Daoy (cell line): ENCODE measurements around the gene OSBPL2. TPM values are rescaled to one million over a fixed set of nuclear protein-coding genes. Genes with fewer than 3 reads are reported as not detected.

Experiments
- DNase-seq: peaks from one replicate; pipeline ENCODE4 v3.0.0-alpha.2; 2015; ENCODE audit warnings: low read depth
- total RNA-seq: library from RNA; depleted of rRNA; stranded (reverse); fragments of >200 nt; shearing (Covaris generic); gene quantifications from 2 replicates; pipeline ENCODE4 v1.2.3, GENCODE V29; 2014

OSBPL2 gene
- total RNA-seq, 1 experiment from 2014 or later, result 10.2 TPM

DNA sequence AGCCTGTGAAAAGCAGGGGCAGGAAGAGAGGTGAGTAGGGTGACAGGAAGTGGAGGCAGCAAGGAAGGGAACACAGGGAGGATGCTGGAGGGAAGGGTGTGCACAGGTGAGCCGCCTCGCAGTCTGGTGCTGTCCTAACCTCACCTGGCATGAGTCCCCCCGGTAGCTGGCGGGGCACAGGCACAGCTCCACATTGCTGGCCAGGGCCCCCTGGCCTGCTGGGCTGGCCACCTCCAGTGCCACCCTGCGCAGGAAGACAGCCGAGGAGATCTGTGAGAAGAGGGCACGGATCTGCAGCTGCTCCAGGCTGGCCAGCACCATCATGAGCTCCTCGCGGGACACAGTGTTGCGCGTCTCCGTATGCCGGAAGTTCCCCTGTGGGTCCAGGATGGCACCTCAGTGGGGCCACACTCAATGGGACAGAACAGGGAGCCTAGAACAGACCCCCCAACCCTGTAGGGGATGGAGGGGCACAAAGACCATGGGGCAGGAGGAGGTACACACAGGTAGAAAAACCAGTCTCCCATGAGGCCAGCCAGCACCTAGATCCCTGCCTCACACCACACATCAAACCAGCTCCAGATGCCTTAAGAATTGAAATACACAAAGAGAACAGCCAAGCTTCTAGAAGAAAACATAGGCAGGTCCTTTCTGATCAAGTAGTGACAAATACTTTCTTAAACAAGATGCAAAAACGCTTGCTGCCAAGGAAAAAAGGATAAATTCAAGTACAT, 87.0 kb downstream of the OSBPL2 start:
- no peak for DNase-seq

DNA sequence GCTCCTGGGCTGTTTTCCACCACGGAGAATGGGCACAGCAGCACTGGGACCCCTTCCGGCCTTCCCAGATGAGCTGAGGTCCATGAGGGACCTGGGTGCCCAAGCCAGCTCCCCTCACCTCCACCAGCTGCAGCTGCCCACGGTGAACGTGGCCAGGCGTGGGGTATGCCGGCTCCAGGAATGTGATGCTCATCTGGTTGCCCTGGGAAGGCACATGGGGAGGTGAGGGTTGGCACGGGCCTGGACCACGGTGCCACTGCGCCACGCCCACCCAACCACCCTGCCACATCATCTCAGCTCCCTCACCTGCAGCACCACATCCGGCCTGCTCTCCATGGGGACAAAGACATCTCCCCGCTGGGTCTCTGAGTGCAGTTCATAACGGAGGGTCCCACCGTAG, 88.2 kb downstream of the OSBPL2 start:
- DNase-seq, result no peak

DNA sequence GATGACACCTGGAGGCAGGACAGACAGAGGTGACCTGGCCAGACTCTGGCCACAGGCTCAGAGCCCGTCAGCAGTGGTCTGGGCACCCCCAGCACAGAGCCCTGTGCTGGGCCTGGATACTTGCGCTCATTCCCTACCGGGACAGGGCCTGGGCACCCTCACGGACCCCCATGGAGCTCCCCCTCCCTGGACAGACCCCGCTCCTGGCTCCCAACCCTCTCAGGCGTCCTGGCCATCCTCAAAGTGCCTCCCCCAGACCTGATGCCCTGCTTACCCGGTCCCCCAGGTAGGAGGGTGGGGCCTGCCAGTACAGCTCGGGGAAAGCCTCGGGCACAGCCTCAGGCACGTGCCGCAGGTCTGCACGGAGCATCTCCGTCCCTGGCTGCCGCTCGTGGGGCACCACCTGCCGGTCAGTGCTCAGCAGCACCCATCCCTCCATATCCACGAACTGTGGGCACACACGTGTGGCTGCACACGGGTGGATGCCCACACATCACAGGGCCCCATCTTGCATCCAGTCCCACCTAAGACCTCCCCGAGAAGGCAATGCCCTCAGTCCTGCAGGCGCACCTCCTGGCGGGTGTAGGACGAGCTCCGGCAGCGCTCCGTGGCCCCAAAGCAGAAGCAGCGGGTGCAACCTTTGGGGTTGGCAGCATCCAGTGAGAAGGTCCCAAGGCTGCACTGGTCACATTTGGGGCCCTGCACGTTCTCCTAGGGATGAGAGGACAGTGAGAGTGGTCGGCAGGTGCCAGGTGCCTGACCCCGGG, 88.8 kb downstream of the OSBPL2 start:
- no peak for DNase-seq

DNA sequence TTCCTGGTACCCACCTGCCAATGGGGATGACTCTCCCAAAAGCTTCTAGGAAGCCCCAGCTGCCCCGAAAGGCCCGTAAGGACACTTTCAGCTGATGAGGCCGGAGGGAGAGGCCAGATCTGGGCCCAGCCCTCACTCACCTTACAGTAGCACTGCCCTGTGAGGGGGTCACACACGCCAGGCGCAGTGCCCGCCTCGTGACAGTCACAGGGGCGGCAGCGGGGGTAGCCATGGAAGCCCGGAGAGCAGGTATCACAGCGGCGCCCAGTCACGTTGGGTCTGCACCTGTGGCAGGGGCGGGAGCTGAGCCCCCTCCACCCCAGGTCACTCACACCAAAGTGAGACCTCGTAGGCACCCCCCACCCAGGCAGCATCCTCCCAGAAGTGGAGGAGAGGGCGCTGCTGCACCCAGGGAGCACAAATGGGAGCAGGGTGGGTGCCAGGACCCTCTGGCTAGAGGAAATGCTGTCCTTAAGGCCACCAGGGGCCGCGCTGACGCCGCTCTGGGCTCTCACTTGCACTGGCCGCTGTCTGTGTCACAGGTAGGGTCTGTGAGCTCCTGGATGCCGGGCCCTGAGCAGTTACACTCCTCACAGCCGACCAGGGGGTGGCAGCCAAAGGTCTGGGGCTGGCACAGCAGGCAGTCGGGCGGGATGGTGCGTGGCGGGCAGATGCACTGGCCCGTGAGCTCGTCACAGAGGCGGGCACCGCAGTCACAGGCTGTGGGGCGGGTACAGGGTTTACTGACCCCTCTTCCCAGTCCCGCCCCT, 89.6 kb downstream of the OSBPL2 start:
- no peak for DNase-seq

DNA sequence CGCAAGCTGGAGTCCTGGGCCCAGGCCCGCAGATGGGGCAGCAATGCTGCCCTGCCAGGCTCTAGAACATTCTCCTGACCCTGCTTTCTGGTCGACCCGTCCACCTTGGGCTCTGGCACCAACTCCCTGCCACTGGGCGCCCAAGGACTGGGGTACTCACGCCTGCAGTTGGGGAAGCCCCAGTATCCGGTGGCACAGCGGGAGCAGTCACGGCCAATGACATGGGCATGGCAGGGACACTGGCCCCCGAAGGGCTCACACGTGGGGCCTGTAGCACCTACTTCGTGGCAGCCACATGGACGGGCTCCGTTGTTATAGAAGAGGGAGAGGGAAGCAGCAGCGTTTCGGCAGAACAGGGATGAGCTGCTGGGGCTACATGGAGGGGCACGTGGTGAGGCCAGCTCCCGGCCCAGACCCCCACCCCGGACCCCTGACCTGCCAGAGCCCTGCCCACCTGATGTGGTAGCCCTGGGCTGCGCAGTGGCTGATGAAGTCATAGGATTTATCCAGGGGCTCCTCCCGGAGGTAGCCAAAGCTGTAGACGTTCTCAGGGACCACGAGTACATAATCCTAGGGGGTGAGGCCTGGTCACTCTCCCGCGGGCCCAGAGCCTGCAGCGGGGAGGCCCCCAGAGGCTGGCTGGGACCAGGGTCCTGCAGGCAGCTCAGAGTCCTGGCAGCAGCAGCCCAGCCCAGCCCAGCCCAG, 90.5 kb downstream of the OSBPL2 start:
- DNase-seq, result no peak

DNA sequence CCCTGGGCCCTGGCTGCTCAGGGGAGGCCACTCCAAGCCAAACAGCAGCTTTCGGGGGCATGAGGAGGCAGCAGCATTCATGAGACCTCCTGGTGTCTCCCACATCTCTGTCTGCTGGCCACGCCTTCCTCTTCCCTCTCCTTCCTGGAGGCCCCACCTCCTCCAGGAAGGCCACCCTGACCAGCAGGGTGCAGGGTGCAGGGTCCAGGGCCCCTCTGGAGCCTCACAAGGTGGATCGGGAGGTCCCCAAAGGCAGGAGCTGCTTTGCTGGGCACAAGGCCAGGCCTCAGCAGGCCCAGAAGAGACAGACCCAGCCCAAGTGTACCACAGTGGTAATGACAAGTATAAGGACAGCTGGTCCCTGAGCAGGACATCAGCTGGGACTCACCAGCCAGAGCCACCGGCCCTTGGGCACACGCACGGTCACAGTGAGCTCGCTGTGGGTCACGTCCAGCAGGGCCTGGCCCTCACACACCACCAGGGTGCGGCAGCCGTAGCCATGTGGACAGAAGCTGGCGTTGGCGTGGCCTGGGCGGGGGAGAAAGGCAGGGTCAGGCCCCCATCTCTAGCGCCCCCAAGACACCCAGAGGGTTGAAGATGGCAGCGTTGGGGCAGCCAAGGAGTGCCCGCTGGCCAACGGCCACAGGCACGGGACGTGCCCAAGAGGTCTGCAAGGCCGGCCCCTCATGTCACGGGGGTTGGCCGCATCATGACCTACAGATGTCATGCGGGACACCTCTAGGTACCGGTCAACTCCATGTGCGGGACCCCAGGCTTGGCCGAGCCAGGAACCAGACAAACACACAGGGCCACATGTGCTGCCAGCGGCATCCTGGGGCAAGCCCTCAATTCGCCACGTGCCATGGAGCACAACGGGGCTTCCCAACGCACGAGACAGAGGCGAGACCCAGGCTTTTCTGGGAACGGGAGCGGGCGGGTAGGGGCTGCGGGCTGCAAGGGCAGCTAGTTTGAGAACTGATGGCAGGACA, 91.4 kb downstream of the OSBPL2 start:
- DNase-seq, result no peak

DNA sequence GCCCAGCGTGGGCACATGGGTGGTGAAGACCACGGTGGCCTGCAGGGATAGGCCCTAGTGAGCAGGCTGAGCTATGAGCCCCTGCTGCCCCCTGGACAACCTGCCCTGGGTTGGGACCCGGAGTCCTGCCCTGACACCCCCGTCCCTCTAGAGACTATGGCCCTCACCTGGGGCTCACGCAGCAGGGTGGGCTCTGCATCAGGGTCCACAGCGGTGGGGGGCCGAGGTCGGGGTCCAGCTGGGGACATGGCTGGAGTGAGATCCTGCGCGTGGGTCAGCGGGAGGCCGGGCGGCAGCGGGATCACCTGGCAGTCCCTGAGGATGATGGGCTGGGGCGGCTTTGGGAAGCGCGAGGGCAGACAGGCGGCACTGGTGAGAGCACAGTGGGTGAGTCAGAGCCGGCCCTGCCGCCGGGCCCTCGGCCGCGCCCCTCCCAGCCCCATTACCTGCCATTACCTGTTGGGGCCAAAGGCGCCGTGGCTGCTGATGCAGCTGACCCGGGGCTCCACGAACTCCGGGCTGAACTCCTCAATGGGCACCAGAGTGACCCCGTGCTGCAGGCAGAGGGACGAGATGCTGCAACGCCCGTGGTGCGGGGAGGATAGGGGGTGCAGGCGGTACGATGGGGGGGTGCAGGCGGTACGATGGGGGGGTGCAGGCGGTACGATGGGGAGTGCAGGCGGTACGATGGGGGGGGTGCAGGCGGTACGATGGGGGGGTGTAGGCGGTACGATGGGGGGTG, 92.4 kb downstream of the OSBPL2 start:
- DNase-seq, result no peak

DNA sequence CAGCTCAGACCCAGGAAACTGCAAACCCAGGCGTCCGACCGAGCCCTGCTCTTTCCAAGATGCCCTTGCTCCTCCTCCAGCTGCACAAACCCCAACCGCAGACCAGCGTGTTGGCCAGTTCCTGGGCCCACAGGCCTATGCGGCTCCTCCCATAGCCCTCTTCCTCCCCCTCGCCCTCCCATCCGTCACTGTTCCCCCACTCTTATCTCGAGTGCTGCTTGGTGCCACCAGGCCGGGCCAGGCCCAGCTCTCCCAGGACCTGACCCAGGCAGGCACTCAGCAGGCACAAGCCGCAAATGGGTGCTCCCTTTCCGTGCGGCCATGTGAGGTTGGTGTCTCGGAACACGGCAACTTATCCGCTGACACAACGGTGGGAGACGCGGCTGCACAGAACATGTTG, 93.0 kb downstream of the OSBPL2 start:
- DNase-seq, result no peak

DNA sequence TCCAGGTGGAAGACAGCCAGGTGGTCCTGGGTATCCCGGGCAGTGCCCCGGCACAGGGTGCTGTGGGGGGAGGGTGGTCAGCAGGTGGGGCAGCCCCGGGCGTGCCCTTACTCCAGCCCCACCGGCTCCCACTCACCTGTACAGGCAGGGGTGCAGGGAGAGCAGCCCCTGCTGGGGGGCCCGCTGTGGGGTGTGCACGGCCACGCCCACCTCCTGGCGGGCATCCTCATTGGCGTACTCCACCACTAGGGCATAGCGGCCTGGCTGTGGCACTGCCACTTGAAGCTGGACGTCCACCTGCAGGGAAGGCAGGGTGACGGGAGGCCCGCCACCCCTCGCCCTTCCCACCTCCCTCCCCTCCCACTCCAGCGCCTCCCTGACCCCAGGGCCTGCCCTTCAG, 94.1 kb downstream of the OSBPL2 start:
- DNase-seq, result no peak

DNA sequence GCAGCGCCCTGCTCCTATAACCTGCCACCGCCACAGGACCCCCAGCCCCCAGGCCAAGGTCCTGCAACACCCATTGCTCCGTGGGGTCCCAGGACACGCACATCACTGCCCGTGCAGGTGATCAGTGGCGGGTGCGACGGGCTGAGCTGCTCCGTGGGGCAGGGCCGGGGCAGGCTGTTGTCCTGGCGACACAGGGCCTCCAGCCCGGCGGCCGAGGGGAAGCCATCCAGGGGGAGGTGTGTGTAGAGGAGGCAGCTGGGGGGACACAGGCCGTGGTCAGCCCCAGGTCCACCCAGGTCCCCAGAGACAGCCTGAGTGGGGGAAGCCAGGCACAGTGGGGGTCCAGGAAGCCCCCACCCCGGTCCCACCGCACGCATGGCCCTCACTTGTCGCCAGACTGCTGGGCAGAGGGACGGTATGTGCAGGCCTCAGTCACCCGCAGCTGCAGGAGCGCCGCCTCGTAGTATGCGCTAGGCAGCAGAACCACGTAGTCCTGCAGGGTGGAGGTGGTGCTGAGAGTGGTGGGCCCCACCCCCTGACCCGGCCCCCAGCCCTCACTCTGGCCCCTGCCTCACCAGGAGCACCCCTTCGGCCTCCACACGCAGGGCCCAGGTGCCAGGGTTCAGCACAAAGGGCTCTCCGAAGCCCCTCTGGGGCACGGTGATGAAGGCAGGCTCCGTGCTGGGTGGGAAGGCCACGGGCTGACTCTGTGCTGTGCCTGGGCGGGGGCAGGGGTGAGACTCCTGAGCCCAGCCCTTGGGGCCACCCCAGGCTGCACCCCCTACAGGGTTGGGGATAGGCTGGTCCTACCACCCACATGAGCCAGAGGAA, 94.9 kb downstream of the OSBPL2 start:
- DNase-seq, result no peak

DNA sequence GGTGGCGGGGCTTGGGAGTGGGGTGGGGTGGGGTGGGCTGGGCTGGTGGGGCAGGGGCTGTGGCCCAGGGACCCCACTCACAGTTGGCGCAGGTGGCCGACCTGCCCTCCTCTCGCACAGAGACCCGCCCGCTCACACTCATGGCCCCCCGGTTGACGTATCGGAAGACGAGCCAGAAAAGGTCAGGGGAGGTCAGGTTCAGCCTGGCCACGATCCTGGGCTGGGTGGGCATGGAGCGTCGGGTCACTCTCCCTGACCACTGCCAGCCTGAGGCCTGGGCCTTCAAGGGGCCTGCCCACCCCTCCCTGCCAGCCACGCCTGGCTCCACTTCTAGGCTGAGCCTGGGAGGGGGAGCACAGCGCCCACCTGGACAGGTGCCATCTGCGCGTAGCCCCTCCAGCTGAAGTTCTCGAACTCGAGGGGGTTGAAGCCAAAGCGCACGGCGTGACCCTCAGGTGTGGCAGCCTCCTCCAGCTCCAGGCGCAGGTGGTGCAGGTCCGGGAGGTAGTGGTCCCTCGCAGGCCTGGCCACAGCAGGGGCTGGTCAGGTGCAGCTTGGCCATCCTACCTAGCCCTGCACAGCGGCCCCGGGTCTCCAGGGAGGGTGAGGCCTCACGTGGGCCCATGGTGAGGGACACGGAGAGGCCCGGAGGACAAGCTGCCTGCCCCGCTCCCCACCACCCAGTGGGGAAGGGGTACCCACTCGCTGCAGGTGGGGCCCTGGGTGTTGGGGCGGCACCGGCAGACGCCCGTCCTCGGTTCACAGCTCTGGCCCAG, 95.7 kb downstream of the OSBPL2 start:
- no peak for DNase-seq

DNA sequence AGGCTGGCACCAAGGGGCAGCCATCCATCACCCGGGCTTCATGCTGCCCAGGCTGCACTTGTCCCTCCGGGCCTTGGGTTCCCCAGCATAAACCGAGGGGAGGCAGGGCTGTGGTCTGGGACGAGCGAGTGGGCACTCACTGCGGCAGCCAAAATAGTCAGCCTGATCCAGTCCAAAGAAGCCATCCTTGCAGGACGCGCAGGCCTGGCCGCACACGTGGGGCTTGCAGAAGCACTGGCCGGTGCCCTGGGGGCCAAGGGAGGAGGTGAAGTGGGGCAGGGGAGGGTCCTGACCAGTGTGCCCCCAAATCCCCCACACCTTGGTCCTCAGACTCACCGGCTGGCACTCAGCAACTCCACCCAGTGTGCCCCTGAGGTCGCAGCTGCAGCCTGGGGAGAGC, 96.6 kb downstream of the OSBPL2 start:
- no peak for DNase-seq

DNA sequence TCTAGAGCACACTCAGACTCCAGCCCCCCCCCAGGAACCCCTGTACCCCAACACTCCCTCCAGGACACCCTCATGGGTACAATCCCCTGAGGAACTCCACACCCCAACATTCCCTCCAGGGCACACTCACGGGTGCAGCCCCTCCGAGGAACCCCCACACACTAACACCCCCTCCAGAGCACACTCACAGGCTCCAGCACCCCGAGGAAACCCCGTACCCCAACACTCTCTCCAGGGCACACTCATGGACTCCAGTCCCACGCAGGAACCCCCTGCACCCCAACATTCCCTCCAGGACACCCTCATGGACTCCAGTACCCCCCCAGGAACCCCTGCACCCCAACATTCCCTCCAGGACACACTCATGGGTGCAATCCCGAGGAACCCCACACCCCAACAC, 97.2 kb downstream of the OSBPL2 start:
- no peak for DNase-seq

DNA sequence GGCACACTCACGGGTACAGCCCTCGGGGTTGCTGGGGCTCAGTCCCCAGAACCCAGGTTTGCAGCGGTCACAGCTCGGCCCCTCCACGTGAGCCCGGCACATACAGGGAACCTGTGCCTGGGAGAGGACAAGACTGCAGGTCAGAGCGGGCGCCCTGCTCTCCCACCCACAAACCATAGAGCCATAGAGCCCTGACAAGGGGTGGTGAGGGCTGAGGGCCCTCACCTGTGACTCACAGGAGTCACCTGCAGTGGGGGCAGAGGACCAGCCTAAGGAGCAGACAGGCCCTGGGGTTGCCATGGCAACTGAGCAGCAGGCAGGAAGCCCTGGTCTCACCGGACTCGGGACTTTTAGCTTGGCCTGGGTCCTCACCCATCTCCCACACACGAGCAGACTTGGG, 98.0 kb downstream of the OSBPL2 start:
- DNase-seq, result no peak

DNA sequence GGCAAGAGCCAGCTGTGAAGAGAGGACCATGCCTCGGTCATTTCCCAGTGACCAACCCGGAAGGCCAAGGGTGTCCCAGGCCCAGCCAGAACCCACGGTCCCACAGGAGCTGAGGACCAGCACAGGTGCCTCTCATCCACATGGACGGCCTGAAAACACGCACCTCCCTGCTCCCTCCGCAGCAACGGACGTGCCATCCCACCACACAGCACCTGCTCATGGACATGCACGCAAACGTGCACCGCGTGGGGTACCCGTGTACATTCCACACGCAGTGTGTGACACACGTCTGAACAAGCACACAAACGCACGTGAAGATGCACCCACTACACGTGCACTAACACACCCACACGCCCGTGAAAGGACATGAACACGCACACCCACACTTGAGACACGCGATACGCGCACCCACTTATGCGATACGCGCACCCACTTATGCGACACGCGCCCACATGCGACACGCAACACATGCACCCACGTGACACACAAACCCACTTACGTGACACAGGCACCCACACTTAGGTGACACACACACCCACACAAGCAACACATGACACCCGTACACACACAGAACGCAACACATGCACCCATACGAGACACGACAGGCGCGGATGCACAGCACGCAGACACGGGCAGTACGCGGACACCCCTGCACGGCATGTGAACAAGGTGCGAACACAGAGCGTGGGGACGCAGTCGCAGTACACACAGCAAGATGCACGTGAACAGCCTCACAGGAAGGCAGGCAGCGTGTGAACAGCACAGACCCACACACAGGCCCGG, 98.6 kb downstream of the OSBPL2 start:
- DNase-seq, result no peak

DNA sequence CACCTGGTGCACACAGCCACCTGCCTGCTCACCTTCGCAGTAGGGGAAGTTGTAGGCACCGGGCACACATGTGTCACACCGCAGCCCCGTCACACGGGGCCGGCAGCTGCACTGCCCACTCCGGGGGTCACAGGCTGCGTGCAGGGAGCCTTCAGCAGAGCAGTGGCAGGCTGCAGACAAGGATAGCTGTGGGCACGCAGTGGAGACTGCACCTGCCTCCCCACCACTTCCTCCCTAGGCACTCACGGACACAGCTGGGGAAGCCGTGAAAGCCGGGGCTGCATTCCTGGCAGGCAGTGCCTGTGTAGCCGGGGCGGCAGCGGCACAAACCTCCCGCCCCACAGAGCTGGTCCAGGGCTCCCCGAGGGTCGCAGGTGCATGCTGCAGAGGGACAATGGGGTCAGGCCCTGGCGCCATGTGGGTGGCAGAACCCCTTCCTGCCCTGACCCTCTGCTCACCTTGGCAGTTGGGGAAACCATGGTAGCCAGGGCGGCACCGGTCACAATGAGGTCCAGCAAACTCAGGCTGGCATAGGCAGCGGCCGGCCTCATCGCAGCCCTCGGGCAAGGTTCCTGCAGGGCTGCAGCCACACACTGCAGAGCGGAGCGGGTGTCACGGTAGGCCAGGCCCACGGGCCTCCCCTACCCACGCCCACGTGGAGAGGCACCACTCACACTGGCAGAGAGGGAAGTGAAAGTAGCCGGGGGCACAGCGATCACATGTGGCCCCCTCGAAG, 99.4 kb downstream of the OSBPL2 start:
- no peak for DNase-seq

DNA sequence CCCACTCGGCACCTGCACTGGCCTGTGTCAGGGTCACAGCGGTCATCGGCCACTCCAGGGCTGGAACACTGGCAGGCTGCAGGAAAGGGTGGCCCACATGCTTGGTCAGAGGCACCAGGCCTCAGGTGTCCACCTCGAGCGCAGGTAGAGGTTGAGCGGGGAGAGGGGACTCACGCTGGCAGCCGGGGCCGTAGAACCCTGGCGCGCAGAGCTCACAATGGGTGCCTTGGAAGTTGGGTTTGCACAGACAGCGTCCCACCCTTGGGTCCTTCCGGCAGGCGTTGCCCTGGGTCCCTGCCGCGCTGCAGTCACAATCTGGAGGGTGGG, 99.9 kb downstream of the OSBPL2 start:
- no peak for DNase-seq
